Measurements from ENCODE around the gene RDH11.
"Not testable (repeated sequence)": the region's sequence is repeated elsewhere in the genome, so short reads cannot be mapped to it uniquely, and the experiment has no call there.

RDH11 gene, protein sequence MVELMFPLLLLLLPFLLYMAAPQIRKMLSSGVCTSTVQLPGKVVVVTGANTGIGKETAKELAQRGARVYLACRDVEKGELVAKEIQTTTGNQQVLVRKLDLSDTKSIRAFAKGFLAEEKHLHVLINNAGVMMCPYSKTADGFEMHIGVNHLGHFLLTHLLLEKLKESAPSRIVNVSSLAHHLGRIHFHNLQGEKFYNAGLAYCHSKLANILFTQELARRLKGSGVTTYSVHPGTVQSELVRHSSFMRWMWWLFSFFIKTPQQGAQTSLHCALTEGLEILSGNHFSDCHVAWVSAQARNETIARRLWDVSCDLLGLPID

DNA sequence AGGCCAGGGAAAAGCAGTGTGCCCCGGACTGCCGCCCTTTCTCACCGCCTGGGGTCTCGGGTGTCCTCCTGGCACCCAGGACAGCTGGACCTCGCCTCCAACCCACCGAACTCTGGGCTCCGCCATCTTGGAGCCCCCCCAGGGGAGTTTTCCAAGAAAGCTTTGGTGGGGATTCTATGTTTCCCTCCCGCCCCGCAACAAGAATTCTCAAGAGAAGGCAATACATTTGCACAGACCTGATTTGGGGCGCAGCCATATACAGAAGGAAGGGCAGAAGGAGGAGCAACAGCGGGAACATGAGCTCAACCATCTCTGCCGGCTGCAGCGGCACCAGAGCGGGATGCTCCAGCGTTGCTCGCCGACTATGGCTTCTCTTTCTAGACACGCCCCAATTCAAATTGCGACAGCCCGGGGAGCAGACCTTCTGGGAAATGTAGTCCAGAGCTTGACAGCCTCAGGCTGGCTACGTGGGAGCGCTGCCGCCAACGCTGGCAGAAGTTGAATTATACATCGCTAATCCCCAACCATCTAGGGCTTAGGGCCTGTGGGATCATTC lies at the start of gene RDH11:
Gene RDH11 (minus strand): TSS at position 371 of the 556 bp plus-strand sequence. CDS start 61 bp downstream, at position 310.
- peak; percentile 79 for DNase-seq

DNA sequence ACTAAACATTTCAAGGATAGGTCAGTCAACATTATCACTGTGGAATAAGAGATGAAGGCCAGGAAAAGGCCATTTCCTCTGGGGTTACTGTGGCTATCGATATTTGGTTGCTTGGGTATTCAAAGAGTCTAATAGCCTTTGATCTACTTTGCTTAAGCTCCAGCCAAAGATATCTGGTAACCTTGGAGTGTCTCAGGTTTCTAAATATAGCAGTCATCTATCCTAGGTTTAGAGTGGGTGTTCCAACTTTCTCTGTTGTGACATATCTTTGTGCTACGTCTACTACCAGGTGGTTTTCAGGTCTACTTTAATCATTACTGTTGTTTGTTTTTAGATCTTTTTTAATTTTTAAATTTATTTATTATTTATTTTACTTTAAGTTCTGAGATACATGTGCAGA lies 48.5 kb upstream of the RDH11 start:
- no peak for DNase-seq

DNA sequence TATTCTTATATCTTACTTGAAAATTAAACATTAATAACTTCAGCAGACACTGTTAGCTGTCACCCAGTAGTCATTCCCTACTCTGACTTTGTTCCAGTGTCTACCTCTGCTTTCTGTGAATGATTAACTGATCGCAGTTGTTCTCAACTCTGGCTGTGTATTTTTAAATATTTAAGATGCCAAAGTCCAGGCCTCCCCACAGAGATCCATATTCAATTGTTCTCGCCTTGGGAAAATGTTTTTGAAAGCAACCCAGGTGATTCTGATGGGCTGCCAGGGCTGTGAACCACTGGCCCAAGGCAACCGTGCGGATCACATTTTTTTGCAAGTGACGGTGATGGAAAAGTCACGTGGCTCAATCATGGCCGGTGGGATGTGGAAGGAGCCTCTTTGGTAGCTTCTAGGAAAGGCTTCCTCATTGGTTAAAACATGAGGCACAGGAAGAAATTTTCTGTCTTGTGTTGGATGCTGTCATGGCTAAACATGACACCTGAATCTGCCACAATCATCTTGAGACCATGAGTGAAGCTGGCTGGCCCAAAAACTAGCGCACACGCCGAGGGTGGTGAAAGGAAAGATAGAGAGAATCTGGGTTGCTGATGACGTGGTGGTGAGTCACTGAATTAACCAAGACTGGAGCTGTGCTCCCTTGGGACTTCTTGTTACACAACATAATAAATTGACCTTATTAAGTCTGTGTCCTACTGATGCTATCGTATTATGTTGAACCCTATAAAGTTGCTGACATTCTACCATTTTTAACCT lies 43.4 kb upstream of the RDH11 start:
- DNase-seq = no peak

DNA sequence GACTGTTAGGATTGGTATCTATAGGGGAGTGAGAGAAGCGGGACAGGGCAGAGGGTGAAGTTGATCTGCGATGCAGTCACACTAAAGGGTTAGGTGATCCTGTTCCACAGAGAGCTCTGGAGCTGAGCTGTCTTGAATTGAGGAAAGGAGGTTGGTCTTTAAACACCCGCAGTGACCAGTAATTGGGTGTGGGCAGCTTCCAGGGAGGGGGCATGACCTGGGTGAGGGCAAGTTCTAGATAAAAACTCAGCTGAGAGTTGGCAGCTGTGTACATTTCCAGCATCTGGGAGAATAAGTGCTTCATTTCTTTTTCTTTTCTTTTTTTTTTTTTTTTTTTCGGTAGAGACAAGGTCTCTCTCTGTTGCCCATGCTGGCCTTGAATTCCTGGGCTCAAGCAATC lies 41.2 kb upstream of the RDH11 start:
- DNase-seq = no peak

DNA sequence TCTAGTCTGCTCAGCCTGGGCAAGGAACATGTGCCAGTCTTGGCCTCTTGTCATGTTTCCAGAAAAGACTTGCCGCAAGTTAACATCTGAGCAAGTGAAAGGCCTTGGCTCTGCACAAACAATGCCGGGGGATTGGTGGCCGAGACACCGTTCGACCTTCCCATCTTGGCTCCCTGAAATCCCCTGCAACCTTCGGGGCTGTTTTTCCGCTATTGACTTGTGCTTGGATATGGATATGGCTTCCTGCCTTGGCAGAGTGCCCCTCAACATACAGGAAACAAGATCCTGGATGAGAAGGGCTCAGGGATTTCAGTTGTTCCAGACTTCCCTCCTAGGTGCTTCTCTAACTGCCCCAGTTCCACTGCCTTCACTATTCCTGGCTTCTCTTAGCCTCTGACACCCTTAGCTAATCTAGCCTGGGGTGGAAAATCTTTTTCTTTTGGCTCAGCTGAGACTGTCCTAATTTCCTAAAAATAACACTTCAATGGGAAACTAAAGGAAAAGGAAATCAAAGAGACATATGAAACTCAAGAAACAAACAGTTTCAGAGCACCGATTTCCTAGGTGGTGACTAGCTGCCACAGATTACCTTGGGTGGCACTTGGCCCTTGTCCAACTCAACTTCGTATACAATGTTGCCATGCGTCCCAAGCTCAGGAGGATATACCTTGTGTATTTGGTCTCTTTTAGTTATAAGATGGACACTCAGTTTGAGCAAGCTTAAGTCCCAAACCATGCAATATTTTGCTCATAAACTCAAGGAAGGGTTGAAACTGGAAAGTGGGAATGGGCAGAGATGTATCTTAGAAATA lies 40.0 kb upstream of the RDH11 start:
- DNase-seq = no peak

- DNase-seq = no peak
Measured at GRCh38 chr14:67734675-67735074, 39.1 kb upstream of the RDH11 start.

- DNase-seq = no peak
Measured at GRCh38 chr14:67733616-67734015, 38.1 kb upstream of the RDH11 start.

GRCh38 chr14:67729072-67729885 lies 33.7 kb upstream of the RDH11 start:
- no peak for DNase-seq

DNA sequence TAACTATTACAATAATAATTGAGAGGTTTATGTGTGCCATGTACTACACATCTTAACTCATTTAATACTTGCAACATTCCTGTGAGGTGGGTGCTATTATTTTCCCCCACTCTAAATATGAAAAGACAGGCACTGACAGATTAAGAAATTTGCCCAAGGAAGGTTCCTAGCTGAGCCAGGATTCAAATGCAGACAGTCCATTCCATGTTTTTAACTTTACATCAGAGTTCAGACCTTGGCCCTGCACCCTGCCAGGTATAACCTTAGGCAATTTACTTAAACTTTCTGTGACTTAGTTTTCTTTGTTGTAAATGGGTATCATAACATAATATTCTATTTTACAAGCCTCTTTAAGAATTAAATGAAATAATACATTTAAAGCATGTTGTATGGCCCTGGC lies 32.7 kb upstream of the RDH11 start:
- no peak for DNase-seq

DNA sequence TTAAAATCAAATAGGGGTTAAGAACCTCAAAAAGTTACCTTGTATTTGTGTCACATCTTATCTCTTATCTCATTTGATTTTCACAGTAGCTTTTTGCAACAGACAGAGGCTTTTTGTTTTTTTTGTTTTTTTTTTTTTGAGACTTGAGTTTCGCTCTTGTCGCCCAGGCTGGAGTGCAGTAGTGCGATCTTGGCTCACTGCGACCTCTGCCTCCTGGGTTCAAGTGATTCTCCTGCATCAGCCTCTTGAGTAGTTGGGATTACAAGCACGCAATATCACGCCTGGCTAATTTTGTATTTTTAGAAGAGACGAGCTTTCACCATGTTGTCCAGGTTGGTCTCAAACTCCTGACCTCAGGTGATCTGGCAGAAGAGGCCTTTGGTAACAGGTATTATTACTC lies 31.8 kb upstream of the RDH11 start:
- no peak for DNase-seq

DNA sequence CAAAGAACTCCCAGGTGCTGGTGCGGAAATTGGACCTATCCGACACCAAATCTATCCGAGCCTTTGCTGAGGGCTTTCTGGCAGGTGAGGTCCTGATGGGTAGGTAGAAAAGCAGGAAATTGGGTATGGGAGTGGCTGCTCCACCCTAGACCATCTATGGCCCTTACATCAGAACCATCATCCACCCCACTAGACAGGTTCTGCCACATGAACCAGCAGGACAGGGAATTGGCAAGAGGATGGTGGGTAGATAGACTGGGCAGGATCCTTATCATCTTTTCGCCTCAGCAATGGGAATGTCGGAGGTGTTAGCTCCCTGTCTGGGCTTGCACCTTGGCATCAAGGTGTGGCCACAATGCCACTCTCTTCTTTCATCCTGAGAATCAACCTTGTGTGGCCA lies 29.6 kb upstream of the RDH11 start:
- no peak for DNase-seq

- DNase-seq = no peak
Measured at GRCh38 chr14:67722293-67722692, 26.7 kb upstream of the RDH11 start.

- no peak for DNase-seq
Measured at GRCh38 chr14:67721875-67722274, 26.3 kb upstream of the RDH11 start.

- no peak for DNase-seq
Measured at GRCh38 chr14:67719866-67720265, 24.3 kb upstream of the RDH11 start.

DNA sequence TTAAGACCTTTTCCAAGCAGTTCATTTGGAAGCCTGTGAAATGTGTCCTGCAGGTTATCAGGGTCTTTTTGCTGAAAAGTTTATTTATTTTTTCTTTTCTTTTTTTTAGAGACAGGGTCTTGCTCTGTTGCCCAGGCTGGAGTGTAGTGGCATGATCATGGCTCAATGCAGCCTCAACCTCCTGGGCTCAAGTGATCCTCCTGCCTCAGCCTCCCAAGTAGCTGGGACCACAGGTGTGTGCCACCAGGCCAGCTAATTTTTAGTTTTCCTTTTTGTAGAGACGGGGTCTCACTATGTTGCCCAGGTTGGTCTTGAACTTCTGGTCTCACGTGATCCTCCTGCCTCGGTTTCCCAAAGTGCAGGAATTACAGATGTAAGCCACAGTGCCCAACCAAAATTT lies 23.8 kb upstream of the RDH11 start:
- DNase-seq = not testable (repeated sequence)

DNA sequence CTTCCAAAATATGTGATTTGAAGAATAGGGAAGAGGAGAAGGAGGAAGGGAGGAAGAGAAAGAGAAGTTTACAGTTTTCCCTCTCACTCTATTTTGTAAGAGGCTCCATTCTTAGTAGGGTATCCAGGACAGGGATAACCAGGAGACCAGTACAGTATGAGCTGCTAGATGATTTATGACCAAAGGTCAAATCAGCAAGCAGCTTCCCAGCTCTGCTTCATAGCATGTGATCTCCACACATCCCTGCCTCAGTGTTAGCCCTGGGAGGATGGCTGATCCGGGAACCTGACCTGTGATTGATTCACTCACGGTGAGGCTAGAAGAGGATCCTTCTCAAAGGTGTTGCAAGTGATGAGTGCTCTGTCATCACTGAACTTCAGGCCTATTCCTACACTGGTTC lies 22.7 kb upstream of the RDH11 start:
- no peak for DNase-seq

- DNase-seq = no peak
Measured at GRCh38 chr14:67717048-67717447, 21.5 kb upstream of the RDH11 start.

DNA sequence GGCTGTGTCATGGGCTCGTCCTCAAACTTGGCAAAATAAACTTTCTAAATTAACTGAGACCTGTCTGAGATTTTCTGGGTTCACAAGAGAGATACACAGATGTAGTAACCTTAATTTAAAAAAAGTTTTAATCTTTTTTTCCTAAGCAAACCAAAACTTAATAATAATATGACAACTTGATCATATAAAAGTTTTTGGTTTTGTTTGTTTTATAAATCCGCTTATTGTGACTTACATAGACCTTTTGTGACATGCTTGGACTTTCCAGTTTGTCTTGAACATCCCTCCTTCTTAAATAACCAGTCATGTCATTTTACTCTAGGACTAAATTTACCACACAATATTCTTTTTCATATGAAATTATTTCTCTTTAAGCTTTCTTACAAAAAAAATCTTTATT lies 14.6 kb upstream of the RDH11 start:
- no peak for DNase-seq

GRCh38 chr14:67709796-67710195 lies 14.2 kb upstream of the RDH11 start:
- not testable (repeated sequence) for DNase-seq

GRCh38 chr14:67709346-67709745 lies 13.8 kb upstream of the RDH11 start:
- not testable (repeated sequence) for DNase-seq

DNA sequence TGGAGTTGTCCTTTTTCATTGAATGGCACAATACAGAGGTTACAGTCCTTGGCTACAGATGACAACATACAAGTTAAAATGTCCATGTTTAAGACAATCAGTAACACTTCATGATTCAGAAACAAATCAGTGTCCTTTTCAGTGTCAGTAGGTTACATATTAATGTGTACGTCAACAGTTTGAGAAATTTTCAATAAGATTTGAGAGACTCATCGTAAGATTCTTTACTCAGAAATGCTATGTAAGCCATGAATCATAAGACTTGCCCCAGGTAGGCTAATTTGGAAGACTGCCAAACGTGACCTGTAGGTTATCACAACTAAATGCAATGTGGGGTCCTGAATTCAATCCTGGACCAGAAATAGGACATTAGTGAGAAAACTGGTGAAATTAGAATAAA lies 9.6 kb upstream of the RDH11 start:
- no peak for DNase-seq

DNA sequence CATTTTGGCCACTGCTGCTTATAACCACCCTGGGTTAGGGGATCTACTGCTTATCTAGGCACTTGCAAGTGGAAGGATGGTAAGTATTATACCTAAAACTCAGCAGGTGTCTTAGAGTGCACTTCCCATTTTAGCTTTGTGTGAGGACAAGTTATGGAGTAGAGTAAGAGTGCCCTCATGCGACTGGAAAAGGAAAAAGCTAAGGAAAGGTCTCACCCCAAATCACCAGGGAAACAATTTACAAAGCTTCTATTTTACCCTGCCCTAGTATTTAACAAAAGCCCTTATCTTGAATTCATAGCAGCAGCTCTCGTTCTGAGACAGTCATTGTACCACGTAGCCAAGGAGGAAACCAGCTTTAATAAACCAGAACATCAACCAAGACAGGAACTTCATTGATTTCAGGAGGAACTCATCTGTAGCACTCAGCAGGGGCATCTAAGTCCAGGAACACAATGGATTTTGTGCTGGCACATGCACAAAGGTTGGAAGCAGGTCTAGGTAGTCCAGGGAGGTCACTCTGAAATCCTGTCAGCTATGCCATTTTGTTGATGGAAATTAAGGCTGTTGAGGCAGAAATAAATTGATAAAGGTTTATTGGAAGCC lies 9.0 kb upstream of the RDH11 start:
- no peak for DNase-seq

Data from activated T-cell treated with anti-CD3 and anti-CD28 coated beads, Interleukin-2, amount 50 U/mL, for 1 hour (primary cell).